GM12865 (cell line): ENCODE measurements around the gene HSPA2.
"Not testable (repeated sequence)": the region's sequence is repeated elsewhere in the genome, so short reads cannot be mapped to it uniquely, and the experiment has no call there.

ENCODE experiments used
- DNase-seq: peaks from one replicate; pipeline ENCODE4 v3.0.0; 2010; ENCODE audit warnings: low read depth
- H3K4me3 ChIP-seq: 2 replicates; pipeline ENCODE4 v1.5.1; 2011; ENCODE audit warnings: mild to moderate bottlenecking, low read depth, low read length, control low read depth
- CTCF ChIP-seq: IDR thresholded peaks from 2 replicates; pipeline ENCODE4 v1.5.1; 2011; ENCODE audit warnings: low read length, control low read depth, low read depth, inconsistent platforms; ENCODE audit not compliant: insufficient read depth; ENCODE audit errors: missing control alignments

The HSPA2 gene

GRCh38 chr14:64549016-64549415 is 8.5 kb downstream of the HSPA2 start:
- H3K4me3 ChIP-seq = no peak overlapping the region

GRCh38 chr14:64549791-64550620 is 9.5 kb downstream of the HSPA2 start, which contains the start of gene PPP1R36:
PPP1R36 (plus strand) TSS chr14:64549961; CDS start chr14:64549998, 37 bp downstream.
- TF ChIP-seq CTCF = no peak
- DNase-seq = peak; percentile 22
- H3K4me3 ChIP-seq = no peak within 1 kb of the TSS

More at GRCh38 chr14:64549016-64549415, 8.5 kb downstream of the HSPA2 start:
- DNase-seq = no peak
- TF ChIP-seq CTCF = no peak

GRCh38 chr14:64550621-64551333 is 10.2 kb downstream of the HSPA2 start:
- DNase-seq = no peak
- TF ChIP-seq CTCF = no peak
- H3K4me3 ChIP-seq = no peak overlapping the region

- H3K4me3 ChIP-seq = no peak overlapping the region
- TF ChIP-seq CTCF = no peak
- DNase-seq = no peak
Measured at GRCh38 chr14:64554556-64554955, 14.0 kb downstream of the HSPA2 start.

GRCh38 chr14:64556526-64556925 is 16.0 kb downstream of the HSPA2 start:
- DNase-seq = no peak
- no peak overlapping the region for H3K4me3 ChIP-seq
- TF ChIP-seq CTCF = no peak

- not testable (repeated sequence) for DNase-seq
Measured at GRCh38 chr14:64558216-64558615, 17.7 kb downstream of the HSPA2 start.

GRCh38 chr14:64561631-64562030 is 21.1 kb downstream of the HSPA2 start:
- TF ChIP-seq CTCF = no peak
- no peak overlapping the region for H3K4me3 ChIP-seq
- no peak for DNase-seq

More at GRCh38 chr14:64558216-64558615, 17.7 kb downstream of the HSPA2 start:
- H3K4me3 ChIP-seq = not testable (repeated sequence)
